HG03066 (cell line): ENCODE results near the gene COL4A2.

Experiments used
- ATAC-seq: cut with Tn5 transposase; IDR thresholded peaks from one replicate; pipeline ENCODE4 v1.9.1; 2021; ENCODE audit warnings: low read depth; ENCODE audit not compliant: unreplicated experiment

Gene COL4A2

DNA sequence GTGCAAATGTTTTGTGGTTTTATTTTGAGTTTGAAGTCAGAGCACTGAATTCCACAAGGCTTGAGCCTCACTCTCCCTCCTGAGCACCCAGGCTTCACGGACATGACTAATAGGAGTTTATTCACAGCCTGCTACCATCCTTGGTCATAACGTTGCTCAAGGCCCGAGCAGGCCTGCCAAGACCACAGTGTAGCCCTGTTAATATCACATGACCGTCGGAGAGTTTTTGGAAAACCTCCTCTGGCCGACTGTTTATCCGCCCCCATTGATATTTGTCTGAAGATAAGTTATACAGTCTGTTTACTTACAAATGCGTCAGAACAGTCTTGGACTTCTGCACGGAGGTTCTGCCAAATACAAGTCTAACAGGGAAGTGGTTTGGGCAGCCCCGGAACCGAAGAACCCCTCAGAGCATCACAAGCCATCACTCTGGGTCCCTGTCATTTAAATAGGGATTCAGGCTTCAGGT is 89.9 kb downstream of the COL4A2 start:
- no peak for ATAC-seq

DNA sequence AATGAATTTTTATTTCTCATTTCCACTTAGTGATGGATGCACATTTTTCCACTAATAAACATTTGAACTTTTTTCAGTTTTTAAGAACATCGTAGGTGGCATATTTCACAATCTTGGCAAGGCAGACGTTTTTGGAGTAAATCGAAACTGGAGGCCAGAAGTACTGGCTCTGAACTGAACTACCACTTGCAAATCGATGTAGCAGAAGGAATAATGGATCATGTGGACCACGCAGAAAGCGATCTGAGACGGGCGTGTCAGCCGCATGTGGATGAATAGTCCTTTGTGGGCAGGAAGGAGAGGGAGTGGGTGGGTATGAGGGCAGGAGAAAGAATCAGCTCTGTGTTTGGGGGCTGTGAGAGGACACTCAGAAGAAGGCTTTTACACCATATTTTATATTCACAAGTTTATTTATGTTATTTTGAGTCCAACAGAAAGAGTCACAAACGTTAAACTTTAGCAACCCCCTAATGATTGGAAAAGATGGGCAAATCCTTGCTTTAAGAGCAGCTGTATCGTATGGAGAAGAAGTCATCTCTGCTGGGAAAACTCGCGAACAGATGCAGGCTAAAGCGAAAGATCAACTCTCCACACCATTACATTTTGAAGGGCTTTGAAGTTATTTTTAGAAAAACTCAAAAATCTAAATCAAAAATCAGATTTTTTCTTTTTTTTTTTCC is 90.5 kb downstream of the COL4A2 start:
- no peak for ATAC-seq

DNA sequence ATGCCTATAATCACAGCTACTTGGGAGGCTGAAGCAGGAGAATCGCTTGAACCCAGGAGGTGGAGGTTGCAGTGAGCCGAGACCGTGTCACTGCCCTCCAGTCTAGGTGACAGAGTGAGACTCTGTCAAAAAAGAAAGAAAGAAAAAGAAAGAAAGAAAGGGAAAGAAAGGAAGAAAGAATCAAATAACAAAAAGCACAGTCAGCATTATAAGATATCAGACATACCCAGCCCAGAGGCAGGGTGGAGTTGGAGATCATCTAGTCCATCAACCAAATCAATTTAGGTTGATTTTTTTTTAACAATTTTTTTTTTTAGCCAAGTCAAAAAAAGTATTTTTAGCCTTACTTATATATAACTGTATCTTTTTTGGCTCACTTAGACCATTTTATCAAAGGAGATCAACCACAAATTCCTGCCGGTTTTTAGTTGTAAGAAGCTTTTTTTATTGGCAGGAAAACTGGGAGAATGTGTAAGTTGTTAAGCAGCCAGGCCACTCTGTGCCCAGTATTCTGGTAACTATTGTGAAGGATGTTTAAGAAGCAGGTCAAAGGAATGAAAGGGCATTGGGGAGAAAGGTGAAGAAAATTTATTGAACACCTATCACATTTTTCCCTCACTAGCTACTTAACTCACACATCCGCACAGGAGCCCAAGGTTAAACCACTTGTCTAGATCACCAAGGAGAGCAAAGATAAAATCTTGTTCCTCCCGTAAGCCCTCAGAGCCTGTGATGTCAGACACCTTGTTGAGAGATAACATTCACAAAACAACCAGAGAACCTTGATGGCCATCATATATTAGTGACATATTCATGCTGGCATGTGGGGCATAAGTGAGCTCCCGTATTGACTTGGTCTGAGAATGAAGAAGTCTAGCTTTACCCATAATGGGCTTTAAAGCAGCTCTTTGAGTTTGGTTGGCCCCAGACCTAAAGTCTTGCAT is 91.8 kb downstream of the COL4A2 start:
- ATAC-seq = no peak

DNA sequence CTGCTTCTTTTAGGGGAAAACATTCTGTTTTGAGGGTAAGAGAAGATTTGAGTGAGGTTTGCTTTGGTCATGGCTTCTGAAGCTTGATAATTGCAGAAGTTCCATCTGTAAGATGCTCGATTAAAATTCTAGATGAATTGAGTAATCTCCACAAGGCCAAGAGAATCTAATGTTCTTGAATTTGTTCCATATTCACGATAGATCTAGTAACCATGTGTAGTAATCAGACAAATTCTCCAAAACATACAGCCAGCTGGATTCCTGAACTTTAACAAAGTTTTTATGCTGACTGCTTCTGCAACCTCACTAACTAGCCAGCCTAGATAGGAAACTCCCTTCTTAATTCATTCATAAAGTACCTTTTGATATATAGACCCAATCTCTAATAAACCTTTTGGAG is 92.7 kb downstream of the COL4A2 start:
- no peak for ATAC-seq

DNA sequence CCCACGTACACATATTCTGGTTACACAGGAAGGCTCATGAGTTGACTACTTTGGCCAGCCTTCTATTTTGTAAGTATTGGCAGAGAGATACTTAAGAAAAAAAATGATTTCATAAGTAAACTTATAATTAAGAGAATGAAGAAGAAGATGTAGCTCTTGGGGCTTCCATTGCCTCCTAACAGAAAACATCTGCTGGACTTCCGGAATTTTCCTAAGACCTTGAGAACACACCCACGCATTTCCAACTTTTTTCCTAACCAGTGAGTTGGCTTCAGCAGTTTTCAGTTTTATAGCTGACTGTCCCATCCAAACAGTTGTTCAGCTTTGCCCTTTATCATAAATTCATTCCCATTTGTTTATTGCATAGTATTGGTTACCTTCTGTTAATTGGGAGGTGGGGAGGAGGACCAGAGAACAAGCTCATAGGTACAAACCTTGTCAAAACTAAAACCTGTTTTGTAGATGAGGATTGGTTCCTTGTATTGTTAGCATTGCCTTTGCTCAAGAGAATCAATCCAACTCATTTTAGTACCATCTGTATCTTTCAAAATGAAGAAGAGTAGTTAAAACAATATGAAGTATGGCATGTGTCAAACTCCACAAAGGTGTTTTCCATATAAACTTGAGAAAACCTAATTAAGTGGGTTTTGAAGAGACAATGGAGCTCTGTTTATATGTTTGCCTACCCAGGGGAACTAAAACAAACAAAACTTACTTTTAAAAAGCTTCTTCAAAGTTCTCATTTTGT is 93.9 kb downstream of the COL4A2 start:
- no peak for ATAC-seq

DNA sequence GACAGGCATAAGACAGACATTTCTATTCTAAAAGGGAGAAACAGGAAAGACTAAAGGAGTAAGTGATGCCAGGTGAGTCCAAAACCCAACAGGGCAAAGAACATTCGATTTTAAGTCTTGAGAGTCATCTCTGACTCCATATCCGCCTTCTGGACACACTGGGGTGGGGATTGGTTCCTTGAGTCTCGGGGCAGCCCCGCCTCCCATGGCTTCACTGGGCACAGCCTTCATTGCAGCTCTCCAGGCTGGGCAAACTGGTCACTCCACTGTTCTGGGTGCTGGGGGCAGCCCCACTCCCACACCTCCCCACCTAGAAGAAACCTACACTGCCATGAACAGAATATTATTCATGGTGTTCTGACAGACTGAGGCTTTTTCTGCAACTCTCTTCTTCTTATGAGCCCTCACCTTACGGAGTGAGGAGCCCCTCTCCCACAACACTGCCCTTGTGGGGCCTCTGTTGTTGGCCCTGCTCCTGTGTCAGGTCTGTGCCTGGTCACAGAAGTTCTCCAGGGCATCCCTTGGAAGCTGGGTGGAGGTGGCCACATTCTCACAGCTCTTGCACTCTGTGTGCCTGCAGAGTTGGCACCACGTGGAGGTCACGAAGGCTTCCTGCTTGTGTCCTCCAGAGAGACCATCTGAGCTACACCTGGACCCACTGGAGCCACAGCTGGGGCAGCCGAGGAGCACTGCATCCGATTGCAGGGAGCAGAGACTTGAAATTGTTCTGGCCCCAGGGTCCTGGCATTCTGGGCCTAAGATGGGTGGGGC is 95.4 kb downstream of the COL4A2 start:
- no peak for ATAC-seq

DNA sequence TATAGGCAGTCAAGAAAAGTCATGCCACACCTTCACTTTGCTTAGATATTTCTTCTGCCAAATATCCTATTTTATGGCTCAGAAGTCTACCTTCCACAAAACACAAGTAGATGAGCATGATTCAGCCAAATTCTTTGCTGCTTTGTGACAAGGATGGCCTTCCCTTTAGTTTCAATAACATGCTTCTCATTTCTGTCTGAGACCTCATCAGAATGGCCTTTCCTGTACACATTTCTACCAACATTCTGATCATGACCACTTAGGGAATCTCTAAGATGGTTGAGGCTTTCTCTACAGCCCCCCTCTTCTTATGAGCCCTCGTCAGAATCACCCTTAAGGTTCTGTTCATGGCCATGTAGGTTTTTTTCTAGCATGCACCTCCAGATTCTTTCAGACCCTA is 96.2 kb downstream of the COL4A2 start:
- no peak for ATAC-seq

DNA sequence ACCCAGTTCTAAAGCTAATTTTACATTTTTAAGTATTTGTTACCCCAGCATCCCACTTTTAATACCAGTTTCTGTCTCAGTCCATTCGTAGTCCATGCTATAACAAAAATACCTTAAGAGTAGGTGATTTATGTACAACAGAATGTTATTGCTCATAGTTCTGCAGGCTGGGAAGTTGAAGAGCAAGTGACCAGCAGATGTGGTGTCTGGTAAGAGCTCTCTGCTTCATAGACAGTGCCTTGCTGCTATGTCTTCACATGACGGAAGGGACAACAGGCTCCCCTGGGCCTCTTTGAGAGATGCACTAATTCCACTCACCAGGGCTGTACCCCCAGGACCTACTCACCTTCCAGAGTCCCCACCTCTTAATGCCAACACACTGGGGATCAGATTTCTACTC is 96.6 kb downstream of the COL4A2 start:
- no peak for ATAC-seq

DNA sequence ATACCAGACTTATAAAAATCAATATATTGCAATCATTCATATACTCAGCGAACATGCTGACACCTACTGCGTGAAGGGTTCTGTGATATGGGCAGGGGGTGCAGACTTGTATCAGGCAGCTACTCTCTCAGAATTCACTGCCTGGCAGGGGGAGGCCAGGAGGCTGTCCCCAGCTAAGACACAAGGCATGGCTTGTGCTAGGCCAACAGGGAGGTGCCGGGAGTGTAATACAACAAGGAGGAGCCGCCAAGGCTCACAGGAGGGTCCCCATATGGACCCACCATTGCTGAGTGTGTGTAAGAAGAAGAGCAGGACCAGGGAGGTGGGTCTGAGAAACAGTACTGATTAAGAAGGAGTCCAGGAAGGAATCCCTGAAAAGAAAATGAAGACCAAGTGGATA is 97.2 kb downstream of the COL4A2 start:
- no peak for ATAC-seq

DNA sequence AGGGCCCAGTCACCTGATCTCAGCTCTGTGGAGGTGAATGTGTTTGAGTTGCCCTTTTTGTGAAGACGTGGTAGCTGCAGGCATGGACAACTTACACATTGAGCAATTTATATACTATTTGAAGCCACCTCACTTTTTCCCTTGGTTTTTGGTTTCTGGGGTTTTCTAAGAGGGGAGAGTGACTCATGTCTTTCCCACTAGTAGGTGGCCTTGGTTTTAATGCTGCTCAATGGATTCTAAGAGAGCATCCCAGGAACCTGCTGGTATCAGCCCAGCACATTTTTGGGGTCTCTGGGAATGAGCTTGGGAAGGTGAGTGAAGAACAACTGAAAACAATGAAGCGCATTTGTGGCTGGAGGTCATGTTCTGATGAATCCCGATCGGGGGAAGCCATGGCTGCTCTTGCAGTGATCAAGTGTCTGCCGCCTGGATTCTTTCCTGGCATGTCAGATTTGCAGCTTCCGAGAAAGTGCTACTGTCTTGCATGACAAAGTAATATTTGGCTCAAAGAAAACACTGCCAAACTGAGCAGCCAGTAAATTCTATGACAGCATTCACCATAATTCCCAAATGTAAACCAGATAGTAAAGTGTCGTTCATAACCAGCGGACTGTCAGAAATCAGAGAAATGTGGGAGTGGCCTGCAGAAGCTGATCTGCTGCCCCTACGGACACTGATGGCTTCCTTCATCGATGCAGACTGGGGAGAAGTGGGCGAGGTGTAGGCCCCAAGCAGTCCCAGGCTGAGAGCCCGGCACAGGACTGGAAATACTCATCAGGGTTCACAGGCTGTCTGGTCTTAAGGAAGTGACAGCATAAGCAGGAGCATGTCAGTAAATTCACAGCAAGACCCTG is 98.7 kb downstream of the COL4A2 start:
- ATAC-seq = no peak

DNA sequence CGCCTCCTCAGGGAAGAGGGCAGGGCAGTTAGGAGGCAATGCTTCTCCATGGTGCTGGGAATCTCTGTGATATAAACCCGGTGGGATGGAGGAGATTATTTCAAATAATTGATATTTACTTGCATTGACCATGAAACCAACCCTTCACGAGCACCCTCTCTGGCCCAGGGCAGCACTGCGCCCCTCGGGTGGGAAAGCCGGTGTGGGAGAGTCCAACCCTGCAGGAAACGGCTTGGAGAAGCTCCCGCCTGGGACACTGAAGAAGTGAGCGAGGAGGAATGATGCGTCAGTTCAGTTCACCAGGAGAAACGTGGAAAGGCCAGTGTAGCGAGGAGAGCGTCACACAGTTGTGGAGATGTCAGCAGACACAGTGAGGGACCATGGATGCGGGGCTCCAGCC is 99.9 kb downstream of the COL4A2 start:
- no peak for ATAC-seq

DNA sequence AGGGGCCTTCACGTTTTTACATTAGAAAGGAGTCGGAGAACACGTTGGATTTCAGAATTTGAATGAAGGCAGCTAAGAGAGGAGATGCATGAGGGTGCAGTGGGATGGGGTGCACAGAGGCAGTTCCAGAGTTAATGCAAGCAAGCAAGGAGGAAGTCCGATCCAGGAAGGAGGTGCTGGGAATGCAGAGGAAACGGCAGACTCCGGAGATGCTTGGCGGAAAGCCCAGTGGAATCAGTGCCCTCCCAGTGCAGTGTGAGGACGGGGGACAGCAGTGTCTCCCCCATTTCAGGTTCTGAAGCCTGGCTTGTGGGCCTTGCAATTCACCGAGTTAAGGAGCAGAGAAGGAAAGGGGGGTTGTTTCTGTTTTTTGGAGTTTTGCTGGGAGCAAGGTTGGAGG is 100.4 kb downstream of the COL4A2 start:
- ATAC-seq = no peak

DNA sequence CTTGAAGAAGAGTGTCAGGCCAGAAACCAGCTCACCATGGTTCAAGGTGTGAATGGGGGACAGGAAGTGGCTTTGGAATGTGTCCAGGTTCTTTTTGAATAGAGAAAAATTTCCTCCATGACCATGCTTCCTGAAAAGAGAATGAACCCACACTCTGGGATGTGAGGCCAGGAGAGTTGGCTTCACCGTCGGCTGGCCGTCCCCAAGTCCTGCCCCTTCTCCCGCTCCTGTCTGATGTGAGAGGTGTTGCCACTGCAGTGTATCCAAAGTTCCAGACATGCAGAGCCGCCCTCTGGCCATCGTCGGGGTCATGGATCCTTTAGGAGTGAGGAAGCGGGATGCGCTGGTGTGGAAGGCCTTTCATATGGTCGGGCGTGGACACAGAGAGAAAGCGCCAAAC is 101.2 kb downstream of the COL4A2 start:
- no peak for ATAC-seq

DNA sequence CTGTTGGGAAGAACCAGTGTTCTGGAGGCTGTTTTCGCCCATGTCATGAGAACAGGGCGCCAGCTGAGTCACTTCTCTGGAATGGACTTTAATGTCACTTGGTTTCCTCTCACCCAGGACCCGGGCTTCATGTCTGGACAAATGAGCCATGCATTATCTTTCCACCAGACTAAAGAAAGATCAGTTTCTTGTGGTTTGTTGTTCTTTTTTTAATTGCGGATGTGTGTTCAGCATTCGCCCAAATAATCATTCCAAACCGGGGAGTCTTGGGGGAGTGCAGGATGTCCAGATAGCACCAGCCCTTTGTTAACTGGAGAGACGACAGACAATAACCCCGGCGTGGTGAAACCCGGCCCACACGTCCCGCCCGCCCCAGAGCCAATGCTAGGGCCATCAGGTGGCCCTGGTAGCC is 102.5 kb downstream of the COL4A2 start:
- ATAC-seq = no peak

DNA sequence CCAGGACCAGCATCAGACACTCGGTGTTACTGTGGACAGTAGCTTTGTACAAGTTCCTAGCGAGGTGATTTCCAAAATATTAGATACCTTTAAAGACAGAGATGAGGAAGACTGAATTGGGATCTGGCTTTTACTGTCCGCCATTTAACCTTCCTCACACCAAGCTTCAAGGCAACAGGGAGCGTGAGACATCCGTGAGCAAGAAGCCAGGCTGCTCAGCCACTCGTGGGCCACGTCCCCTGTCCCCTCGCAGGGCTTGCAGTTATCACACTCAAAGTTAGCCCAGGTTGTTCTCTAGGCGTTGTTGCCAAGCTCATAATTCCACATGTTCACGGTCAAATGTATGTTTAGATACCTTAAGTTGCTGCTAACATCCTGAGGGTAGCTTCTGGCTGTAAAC is 102.9 kb downstream of the COL4A2 start:
- ATAC-seq = no peak

DNA sequence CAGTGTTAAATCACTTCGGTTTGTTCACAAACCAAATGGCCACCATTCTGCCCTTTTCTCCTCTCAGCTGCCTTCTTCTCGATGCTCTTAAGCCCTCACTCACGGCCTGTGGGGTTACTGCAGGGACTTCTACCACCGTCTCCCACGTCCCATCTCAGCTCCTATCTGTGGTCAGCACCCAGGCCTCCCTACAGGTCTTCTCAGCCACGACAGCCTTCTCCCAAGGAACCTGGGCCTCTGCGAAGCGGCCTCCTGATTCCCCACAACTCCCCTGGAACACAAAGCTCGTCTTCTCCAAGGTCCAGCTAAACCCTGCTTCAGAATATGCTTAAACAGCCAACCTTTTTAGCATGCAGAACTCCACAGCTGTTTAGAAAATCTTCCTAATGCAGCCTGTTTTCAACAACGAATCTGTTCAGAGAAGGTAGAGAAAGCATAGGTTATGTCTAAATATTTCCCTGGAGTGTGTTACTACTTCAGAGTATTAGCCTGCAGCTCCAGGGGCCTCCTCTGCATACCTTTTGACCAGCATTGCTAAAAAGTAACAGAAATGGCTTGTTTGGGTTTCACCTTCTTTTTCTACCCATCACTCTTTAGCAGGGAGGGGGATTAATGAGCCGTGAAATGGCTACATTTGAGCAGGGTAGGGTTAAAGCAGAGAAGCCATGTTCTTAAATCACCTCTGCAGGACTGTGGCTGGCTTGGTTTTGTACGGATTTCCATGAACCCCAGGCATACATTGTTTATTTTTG is 104.0 kb downstream of the COL4A2 start:
- ATAC-seq = no peak

DNA sequence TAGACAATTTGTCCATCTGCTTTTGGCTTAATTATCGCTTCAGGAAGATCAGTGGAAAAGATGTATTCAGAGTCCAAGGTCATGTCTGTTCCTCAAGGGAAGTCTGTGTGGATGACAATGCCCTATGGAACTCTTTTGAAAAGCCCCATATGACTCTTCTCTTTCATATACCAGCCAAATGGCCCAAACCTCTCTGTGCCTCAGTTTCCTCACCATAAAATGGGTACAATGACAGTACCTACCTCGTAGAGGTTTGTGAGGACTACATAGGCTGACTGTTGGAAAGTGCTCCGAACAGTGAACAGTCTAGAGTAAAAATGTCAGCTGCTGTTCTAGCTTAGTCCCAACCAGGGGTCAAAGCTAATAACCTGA is 104.6 kb downstream of the COL4A2 start:
- ATAC-seq = no peak

DNA sequence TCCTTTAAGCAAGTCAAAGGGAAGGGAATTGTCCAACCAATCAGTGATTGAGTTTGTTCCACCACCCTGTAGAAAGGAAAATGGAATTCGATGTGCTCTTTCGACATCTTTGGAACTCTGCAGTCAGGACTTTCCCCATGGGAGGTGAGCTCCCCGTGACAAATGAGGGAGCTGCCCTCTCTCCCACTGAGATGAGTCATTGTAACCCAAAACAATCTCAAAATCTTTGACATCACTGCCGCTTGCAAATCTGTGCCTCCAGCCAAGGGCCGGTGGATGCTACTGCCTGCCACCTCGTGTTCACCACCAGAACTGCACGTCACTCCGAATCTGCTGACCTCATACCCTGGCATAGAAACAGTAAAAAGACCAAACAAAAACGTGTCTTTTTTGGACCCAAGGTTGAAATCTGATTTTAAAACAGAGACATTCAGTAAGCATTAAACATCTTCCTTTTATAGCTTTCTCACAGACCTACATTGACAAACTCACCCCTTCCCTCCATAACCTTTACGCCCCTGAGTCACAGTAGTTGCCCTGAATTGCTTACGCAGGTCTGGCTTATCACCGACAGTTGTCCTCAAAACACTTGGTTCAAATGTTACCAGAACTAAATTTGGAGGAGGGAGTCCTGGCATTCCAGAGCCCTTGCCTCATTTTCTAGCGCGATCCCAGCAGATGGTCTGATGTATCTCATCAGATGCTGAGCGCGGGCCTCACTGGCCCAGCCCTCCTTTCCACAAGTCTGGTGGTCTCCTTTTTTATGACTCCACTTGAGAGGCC is 105.2 kb downstream of the COL4A2 start:
- ATAC-seq = peak; percentile 85
